Calu3 (cell line): ENCODE results near the gene CASTOR1. TPM values are rescaled to one million over a fixed set of nuclear protein-coding genes. Genes with fewer than 3 reads are reported as not detected.

Experiments
- BruUV-seq: library from RNA; stranded (reverse); fragments of 400-500 nt; replicated peaks from 2 replicates; lab custom pipeline; 2021; lab: Mats Ljungman, UMichigan
- CTCF ChIA-PET: fragments of 300-600 bp; sonication (Branson Sonifier 250); formaldehyde crosslinking; loops from one replicate; lab custom pipeline; 2022; ENCODE audit warnings: antibody characterized with exemption; lab: Charles Lee
- DNase-seq: peaks from one replicate; pipeline ENCODE4 v3.0.0; 2022
- H3K27ac Mint-ChIP-seq: one replicate; pipeline ENCODE4 v1.8.0; 2022; ENCODE audit warnings: mixed read lengths; ENCODE audit not compliant: unreplicated experiment
- H3K27me3 Mint-ChIP-seq: one replicate; pipeline ENCODE4 v1.8.0; 2022; ENCODE audit warnings: mixed read lengths; ENCODE audit not compliant: unreplicated experiment
- H3K36me3 Mint-ChIP-seq: one replicate; pipeline ENCODE4 v1.8.0; 2022; ENCODE audit warnings: mild to moderate bottlenecking, moderate library complexity, mixed read lengths; ENCODE audit not compliant: insufficient read depth, unreplicated experiment
- H3K4me1 Mint-ChIP-seq: one replicate; pipeline ENCODE4 v1.8.0; 2022; ENCODE audit warnings: mild to moderate bottlenecking, low read depth, mixed read lengths; ENCODE audit not compliant: unreplicated experiment
- H3K4me3 Mint-ChIP-seq: one replicate; pipeline ENCODE4 v1.8.0; 2022; ENCODE audit warnings: mild to moderate bottlenecking, low read depth, moderate library complexity, mixed read lengths; ENCODE audit not compliant: unreplicated experiment
- H3K9me3 Mint-ChIP-seq: one replicate; pipeline ENCODE4 v1.8.0; 2022; ENCODE audit warnings: low read depth, mixed read lengths; ENCODE audit not compliant: unreplicated experiment
- CTCF ChIP-seq: fragments of 200-600 bp; IDR thresholded peaks from one replicate; pipeline ENCODE4 v1.8.0; 2022; ENCODE audit warnings: antibody characterized with exemption; ENCODE audit not compliant: unreplicated experiment
- intact Hi-C: fragments of 100-400 bp; cut with micrococcal nuclease; formaldehyde crosslinking; loops from one replicate; pipeline ENCODE4 v1.10.0; 2022; ENCODE audit not compliant: unreplicated experiment
- total RNA-seq: library from RNA; stranded (reverse); gene quantifications from 2 replicates; pipeline ENCODE4 v1.2.3, GENCODE V29; 2022

CASTOR1 gene
- total RNA-seq, 1 experiment from 2014 or later: 14.2 TPM

DNA sequence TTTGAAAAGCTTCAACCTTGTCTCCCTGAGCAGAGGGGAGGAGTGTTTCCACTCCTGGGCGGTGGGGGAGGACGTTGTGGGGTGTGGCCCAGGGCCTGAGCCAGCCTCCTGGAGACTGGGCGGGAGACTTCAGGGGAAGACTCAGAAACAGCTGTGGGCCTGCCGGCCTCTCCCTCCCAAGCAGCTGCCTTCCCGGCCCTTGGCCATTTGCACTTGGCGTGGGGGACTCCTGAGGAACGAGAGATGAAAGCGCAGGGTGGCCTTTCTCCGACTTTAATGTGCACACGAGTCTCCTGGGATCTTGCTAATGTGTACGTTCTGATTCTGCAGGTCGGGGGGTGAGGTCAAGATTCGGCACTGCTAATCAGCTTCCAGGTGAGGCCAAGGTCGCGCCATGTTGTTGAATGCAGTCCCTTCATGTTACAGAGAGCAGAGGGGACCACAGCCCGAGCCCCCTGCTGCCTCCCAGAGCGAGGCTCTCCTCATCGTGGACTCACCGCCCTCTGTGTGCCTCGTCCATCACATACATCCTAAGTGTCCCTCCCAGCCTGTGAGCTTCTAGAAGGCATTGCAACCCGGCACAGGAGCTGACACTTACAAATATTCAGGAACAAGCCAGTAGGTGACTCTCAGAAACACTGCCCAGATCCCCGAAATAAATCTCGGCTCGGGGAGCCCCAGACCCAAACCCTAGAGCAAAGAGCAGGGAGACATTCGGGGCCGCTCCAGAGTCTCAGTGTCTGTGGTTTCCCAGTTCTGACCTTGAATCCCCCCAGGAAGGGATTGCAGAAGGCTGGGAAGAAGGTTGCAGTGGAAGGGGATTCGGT is 50.4 kb downstream of the CASTOR1 start:
- Mint-ChIP-seq H3K4me1 (peaks cover 80% of the 10 kb centered on the region), H3K36me3 (peaks cover 93% of the 10 kb centered on the region), H3K27me3 (no peaks in the 10 kb centered on the region), H3K9me3 (no peaks in the 10 kb centered on the region), H3K4me3 (peak overlapping the region; percentile 33), H3K27ac (peak overlapping the region; percentile 98)
- intact Hi-C loops: loop anchor here (5.0 kb wide), 1 partner anchor 132 kb away; no protein-coding TSS in a partner anchor
- TF ChIP-seq CTCF: no peak
- no TSS peak for BruUV-seq
- DNase-seq: peak; percentile 85
- CTCF ChIA-PET: interaction anchor here (0.6 to 1.8 kb wide), 8 partner anchors 26 to 131 kb away, joined by 3 to 6 read pairs (median 4); no protein-coding TSS in a partner anchor

DNA sequence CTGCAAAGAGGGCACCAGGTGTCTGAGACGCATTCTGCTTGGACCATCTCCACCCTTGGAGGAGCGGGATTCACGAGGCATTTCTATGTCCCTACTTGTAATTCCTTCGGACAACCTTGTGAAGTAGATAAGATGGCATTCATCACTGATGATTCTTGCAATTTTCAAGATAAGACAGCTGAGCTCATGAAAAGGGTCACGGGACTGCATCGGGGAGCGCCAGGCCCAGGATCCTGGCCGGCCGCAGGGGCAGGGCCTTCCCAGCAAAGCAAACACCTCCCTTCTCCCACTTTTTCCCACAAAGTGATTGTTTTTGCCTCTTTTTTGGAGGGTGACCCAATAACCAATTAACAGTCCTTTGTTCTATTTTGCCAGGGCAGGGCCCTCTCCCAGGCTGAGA is 51.2 kb downstream of the CASTOR1 start:
- Mint-ChIP-seq H3K27me3 (no peaks in the 10 kb centered on the region), H3K9me3 (no peaks in the 10 kb centered on the region), H3K4me3 (peak overlapping the region; percentile 33), H3K27ac (peak overlapping the region; percentile 98), H3K36me3 (peaks cover 87% of the 10 kb centered on the region), H3K4me1 (peaks cover 74% of the 10 kb centered on the region)
- intact Hi-C loops: loop anchor here (5.0 kb wide), 1 partner anchor 131 kb away; no protein-coding TSS in a partner anchor
- no peak for TF ChIP-seq CTCF
- DNase-seq: no peak
- no TSS peak for BruUV-seq
- CTCF ChIA-PET: interaction anchor here (0.7 to 4.1 kb wide), 7 partner anchors 24 to 130 kb away, joined by 3 to 24 read pairs (median 6); no protein-coding TSS in a partner anchor

- CTCF ChIA-PET: interaction anchor here (1.2 to 4.1 kb wide), 2 partner anchors 23 to 40 kb away, joined by 4 to 24 read pairs; no protein-coding TSS in a partner anchor
- peaks cover 64% of the 10 kb centered on the region for H3K4me1 Mint-ChIP-seq
- H3K9me3 Mint-ChIP-seq: no peaks in the 10 kb centered on the region
- H3K27me3 Mint-ChIP-seq: no peaks in the 10 kb centered on the region
- DNase-seq: no peak
- TF ChIP-seq CTCF: no peak
- intact Hi-C loops: loop anchor here (5.0 kb wide), 1 partner anchor 130 kb away; no protein-coding TSS in a partner anchor
- H3K27ac Mint-ChIP-seq: peak overlapping the region; percentile 98
- peaks cover 80% of the 10 kb centered on the region for H3K36me3 Mint-ChIP-seq
- H3K4me3 Mint-ChIP-seq: no peak overlapping the region
- BruUV-seq: no TSS peak
Observed at GRCh38 chr22:30236875-30237274, 52.4 kb downstream of the CASTOR1 start.

- TF ChIP-seq CTCF: no peak
- DNase-seq: peak; percentile 90
- no peaks in the 10 kb centered on the region for H3K27me3 Mint-ChIP-seq
- BruUV-seq: no TSS peak
- CTCF ChIA-PET: interaction anchor here (0.5 to 4.1 kb wide), 10 partner anchors 9 to 147 kb away, joined by 3 to 24 read pairs (median 3); no protein-coding TSS in a partner anchor
- intact Hi-C loops: loop anchor here (1.0 to 5.0 kb wide), 2 partner anchors 25 to 128 kb away; no protein-coding TSS in a partner anchor
- no peaks in the 10 kb centered on the region for H3K9me3 Mint-ChIP-seq
- peaks cover 74% of the 10 kb centered on the region for H3K36me3 Mint-ChIP-seq
- H3K4me3 Mint-ChIP-seq: peak overlapping the region; percentile 15
- peak overlapping the region; percentile 98 for H3K27ac Mint-ChIP-seq
- H3K4me1 Mint-ChIP-seq: peaks cover 58% of the 10 kb centered on the region
Observed at GRCh38 chr22:30235687-30236170, 53.6 kb downstream of the CASTOR1 start.

Other genes starting within 250 kb of the CASTOR1 start
- not detected in 2 replicates for gene HORMAD2, start 209.0 kb downstream of the CASTOR1 start, total RNA-seq
- 202 and 260 TPM in 2 replicates for gene LIF, start 42.7 kb downstream of the CASTOR1 start, total RNA-seq
- gene OSM, start 22.7 kb downstream of the CASTOR1 start, total RNA-seq: not detected in 2 replicates
- 24.5 and 24.8 TPM in 2 replicates for gene TBC1D10A, start 37.4 kb upstream of the CASTOR1 start, total RNA-seq
- gene SF3A1, start 67.4 kb upstream of the CASTOR1 start, total RNA-seq: 181 and 197 TPM in 2 replicates
- 5.0 and 5.5 TPM in 2 replicates for gene CCDC157, start 67.5 kb upstream of the CASTOR1 start, total RNA-seq
- 42.5 and 48.8 TPM in 2 replicates for gene RNF215, start 97.9 kb upstream of the CASTOR1 start, total RNA-seq
- 32.1 and 39.1 TPM in 2 replicates for gene SEC14L2, start 107.5 kb upstream of the CASTOR1 start, total RNA-seq
- gene MTFP1, start 136.3 kb upstream of the CASTOR1 start, total RNA-seq: 30.5 and 33.6 TPM in 2 replicates
- not detected in 2 replicates for gene SEC14L3, start 182.5 kb upstream of the CASTOR1 start, total RNA-seq
- gene SEC14L4, start 216.2 kb upstream of the CASTOR1 start, total RNA-seq: 0.35 and 0.98 TPM in 2 replicates